Brain microvascular endothelial cell (primary cell): ENCODE measurements around the gene CFDP1.

Source experiments
- DNase-seq: peaks from one replicate; pipeline ENCODE4 v3.0.0-alpha.2; 2020
- H3K27ac ChIP-seq: fragments of 250-450 bp; sonication (Bioruptor Pico); 2 replicates; pipeline ENCODE4 v1.5.1; 2020; ENCODE audit warnings: mild to moderate bottlenecking, moderate library complexity
- H3K27me3 ChIP-seq: fragments of 250-450 bp; sonication (Bioruptor Pico); replicated peaks from 2 replicates; pipeline ENCODE4 v1.5.1; 2020; ENCODE audit warnings: mild to moderate bottlenecking
- H3K36me3 ChIP-seq: fragments of 250-450 bp; sonication (Bioruptor Pico); replicated peaks from 2 replicates; pipeline ENCODE4 v1.5.1; 2020; ENCODE audit warnings: mild to moderate bottlenecking
- H3K4me3 ChIP-seq: 2 replicates; pipeline ENCODE4 v1.5.1; 2011; ENCODE audit warnings: low read depth, mild to moderate bottlenecking, control low read depth, low read length, moderate library complexity
- in situ Hi-C: cut with HindIII; loops from 2 replicates; pipeline ENCODE4 v1.10.0; 2017; ENCODE audit warnings: low sequenced_read_pairs, low pct_ligation_motif_present
- TF ChIP-seq, protein P1 (sequence below): IDR thresholded peaks from 2 replicates; pipeline ENCODE4 v1.5.1; 2011; ENCODE audit warnings: low read depth, mild to moderate bottlenecking, moderate library complexity, low read length, control low read depth, inconsistent platforms; ENCODE audit errors: missing control alignments

Gene CFDP1

DNA sequence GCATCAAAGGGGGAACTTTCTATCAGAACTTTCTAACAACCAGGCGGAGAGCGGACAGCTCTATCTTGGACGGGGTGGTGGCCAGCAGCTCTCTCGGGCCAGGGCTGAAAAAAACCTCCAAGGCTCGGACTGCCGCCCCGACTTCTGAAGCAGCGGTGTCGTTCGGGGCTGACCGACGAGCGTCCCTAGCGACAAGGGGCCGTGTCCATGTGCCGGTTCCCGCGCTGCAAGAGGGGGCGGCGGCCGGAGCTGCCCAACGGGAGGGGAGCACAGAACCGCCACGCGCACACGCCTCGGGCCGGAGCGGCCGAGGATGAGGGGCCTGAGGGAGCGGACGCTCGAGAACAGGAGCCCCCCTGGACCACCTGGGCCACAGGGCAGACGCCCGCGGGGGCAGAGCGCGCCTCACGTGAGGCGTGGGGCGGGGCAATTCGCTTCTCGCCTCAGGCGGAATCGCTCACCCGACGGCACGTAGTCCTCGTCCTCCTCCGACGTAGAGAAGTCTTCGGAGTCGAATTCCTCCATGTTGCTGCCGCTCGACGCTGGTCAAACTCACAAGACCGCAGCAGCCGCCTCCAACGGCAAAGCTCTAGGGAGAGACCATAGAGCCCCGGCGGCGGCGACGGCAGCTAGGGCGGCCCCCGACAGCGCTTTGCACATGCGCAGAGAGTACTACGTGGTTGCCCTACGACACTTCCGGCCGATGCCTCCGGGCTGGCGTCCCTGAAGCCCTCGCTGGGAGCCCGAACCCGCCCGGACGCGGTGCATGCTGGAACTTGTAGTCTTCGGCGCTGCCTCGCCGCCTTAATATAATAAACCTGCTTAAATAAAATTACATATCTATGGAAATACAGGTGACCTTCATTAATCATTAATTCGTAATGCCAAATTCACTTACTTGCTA is at the start of gene CFDP1:
Gene CFDP1, minus strand, starts transcription at position 676 of the 904 bp plus-strand sequence. Its CDS starts 151 bp downstream, at position 525.
- H3K4me3 ChIP-seq, result peak within 1 kb of the TSS; percentile 80
- TF ChIP-seq, protein P1, sequence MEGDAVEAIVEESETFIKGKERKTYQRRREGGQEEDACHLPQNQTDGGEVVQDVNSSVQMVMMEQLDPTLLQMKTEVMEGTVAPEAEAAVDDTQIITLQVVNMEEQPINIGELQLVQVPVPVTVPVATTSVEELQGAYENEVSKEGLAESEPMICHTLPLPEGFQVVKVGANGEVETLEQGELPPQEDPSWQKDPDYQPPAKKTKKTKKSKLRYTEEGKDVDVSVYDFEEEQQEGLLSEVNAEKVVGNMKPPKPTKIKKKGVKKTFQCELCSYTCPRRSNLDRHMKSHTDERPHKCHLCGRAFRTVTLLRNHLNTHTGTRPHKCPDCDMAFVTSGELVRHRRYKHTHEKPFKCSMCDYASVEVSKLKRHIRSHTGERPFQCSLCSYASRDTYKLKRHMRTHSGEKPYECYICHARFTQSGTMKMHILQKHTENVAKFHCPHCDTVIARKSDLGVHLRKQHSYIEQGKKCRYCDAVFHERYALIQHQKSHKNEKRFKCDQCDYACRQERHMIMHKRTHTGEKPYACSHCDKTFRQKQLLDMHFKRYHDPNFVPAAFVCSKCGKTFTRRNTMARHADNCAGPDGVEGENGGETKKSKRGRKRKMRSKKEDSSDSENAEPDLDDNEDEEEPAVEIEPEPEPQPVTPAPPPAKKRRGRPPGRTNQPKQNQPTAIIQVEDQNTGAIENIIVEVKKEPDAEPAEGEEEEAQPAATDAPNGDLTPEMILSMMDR, result no peak

DNA sequence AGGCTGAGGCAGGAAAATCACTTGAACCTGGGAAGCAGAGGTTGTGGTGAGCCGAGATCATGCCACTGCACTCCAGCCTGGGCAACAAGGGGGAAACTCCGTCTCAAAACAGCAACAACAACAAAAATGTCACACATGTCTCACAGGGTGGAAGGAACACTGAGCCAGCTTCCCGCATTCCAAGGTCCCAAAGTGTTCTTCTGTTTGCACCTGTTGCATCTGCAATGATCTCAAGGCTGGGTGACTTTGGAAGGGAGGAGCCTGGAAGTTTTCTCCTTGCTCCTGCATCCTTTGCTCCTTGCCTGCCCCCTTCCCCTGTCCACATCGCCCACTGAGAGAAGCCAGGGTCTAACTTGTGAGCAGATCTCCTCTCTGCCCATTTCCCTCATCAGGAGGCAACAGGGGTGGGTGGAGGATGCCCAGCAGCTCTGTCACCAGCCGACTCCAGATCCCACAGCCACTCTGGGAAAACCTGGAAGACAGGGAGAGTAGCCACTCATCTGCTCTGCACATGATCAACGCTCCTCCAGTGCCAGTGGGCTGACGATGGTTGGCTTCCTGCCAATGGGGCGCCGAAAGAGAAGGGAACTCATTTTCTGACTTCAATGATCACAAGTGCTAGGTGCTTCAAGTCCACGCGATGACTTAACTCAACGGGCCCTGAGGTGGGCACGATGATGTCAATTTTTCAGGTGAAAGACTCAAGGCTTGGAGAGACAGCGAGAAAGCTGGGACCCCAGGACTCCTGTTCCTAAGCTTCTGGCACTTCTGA is 49.3 kb upstream of the CFDP1 start:
- in situ Hi-C loops, result no loop called here

More for the DNA sequence above, at the start of gene CFDP1:
- H3K27me3 ChIP-seq, result no peaks in the 10 kb centered on the region
- H3K27ac ChIP-seq, result peak within 1 kb of the TSS; percentile 96
- no peaks in the 10 kb centered on the region for H3K36me3 ChIP-seq
- DNase-seq, result peak; percentile 89
- in situ Hi-C loops, result no loop called here

DNA sequence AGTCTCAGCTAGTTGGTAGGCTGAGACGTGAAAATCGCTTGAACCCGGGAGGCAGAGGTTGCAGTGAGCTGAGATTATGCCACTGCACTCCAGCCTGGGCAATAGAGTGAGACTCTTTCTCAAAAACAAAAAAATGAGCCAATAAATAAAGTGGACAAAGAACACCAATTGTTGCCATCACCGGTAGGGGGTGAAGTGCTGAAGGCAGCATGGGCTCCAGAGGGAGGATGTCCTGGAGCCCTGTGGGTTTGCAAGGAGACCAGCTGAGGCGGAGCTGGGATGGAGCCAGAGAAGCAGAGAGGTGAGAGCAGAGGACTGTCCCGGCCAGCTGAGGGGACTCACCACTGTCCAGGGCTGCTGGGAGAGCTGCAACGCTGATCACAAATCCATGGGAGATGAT is 48.2 kb upstream of the CFDP1 start:
- in situ Hi-C loops, result no loop called here
- no peak overlapping the region for H3K4me3 ChIP-seq
- no peak overlapping the region for H3K27ac ChIP-seq
- H3K27me3 ChIP-seq, result no peaks in the 10 kb centered on the region
- DNase-seq, result no peak
- TF ChIP-seq, protein P1, result peak; percentile 11
- no peaks in the 10 kb centered on the region for H3K36me3 ChIP-seq

More for the DNA sequence above, 49.3 kb upstream of the CFDP1 start:
- no peak for DNase-seq
- no peaks in the 10 kb centered on the region for H3K27me3 ChIP-seq
- TF ChIP-seq, protein P1, result no peak
- no peak overlapping the region for H3K27ac ChIP-seq
- H3K36me3 ChIP-seq, result no peaks in the 10 kb centered on the region
- H3K4me3 ChIP-seq, result no peak overlapping the region

DNA sequence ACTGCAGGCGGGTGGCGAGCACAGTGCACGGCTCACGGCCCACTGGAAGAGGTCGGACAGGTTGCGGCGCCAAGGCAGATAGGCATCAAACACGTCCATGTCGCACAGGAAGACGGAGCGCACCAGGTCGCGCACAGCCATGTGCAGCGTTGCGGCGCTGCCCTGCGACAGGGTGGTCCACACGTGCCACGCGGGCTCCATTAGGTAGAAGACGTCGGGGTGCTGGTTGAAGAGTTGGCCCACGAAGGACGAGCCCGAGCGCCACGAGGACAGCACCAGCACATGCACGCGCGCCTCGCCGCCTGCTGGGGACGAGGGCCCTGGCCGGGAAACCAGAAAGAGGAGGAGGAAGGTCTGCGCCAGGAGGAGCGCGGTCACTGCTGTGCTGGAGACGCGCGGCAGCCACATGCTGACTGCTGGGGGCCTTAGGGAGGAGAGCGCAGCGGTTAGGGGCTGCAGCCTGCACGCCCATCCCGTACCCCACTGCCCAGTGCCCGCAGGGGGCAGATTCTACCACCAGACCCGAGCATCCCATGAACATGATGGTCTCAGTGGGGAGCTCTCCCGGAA is 46.2 kb upstream of the CFDP1 start:
- no peak overlapping the region for H3K4me3 ChIP-seq
- in situ Hi-C loops, result no loop called here
- no peaks in the 10 kb centered on the region for H3K27me3 ChIP-seq
- H3K36me3 ChIP-seq, result no peaks in the 10 kb centered on the region
- H3K27ac ChIP-seq, result no peak overlapping the region
- DNase-seq, result no peak
- TF ChIP-seq, protein P1, result no peak

DNA sequence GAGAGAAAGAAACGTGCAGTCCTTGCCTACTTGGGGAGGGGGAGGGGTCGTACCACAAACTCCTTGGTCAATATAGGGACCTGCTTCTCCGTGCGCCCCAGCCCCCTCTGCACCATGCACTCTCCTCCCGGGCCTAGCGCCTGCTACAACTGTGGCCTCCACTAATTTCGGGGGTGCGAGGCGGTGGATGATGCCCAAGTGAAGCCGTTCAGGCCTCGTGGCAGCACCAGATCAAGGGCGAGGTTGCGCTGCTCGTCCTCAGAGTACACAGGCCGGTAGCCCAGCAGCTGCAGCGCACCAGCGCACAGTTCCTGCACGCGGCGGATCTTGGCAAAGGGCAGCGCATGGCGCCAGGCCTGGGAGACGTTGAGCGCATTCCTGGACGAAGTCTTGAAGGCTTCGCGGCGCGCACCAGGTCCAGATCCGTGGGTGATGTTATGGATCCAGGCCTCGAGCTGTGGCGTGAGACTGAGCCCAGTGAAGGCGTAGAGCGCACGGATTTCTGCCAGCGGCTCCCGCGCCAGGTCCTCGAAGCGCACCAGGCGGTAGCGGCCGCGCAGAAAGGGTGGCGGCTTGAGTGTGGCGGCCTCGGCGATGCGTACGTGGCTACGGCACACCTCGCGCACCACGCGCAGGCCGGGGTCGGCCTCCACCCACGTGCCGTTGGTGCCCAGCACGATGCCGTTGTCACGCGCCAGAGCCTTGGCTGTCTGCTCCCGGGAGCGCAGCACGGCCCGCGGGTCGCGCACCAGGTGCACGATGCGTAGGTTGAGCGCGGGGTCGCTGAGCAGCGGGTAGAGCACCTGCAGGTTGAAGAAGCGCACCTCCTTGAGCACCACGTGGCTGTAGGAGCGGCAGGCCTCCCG is 45.4 kb upstream of the CFDP1 start:
- Histone ChIP-seq H3K36me3 (no peaks in the 10 kb centered on the region), H3K4me3 (no peak overlapping the region), H3K27ac (no peak overlapping the region), H3K27me3 (no peaks in the 10 kb centered on the region)
- TF ChIP-seq, protein P1, result no peak
- DNase-seq, result no peak
- in situ Hi-C loops, result no loop called here
